H9 (cell line): Measurements from ENCODE around the gene MLNR. TPM values are rescaled to one million over a fixed set of nuclear protein-coding genes. Genes with fewer than 3 reads are reported as not detected.

Experiments used
- DNase-seq: peaks from one replicate; pipeline ENCODE4 v3.0.0-alpha.2; 2017
- H2AFZ ChIP-seq: one replicate; pipeline ENCODE4 v1.6.1; 2013; ENCODE audit warnings: mild to moderate bottlenecking, low read length, control low read depth, moderate library complexity
- H2AK5ac ChIP-seq: 2 replicates; pipeline ENCODE4 v1.6.1; 2013; ENCODE audit warnings: low read length, control low read depth, mixed read lengths; ENCODE audit not compliant: insufficient read length
- H2BK120ac ChIP-seq: one replicate; pipeline ENCODE4 v1.6.1; 2013; ENCODE audit warnings: low read depth, mild to moderate bottlenecking, low read length, control low read depth, inconsistent platforms; ENCODE audit not compliant: poor library complexity, severe bottlenecking
- H2BK12ac ChIP-seq: 2 replicates; pipeline ENCODE4 v1.6.1; 2013; ENCODE audit warnings: low read length, control low read depth, mixed read lengths, low read depth; ENCODE audit not compliant: insufficient read length
- H2BK15ac ChIP-seq: 2 replicates; pipeline ENCODE4 v1.6.1; 2013; ENCODE audit warnings: low read depth, low read length, control low read depth
- H2BK20ac ChIP-seq: one replicate; pipeline ENCODE4 v1.6.1; 2013; ENCODE audit warnings: low read depth, mild to moderate bottlenecking, low read length, control low read depth, inconsistent platforms; ENCODE audit not compliant: poor library complexity, severe bottlenecking
- H2BK5ac ChIP-seq: 2 replicates; pipeline ENCODE4 v1.6.1; 2013; ENCODE audit warnings: low read length, control low read depth, mixed read lengths; ENCODE audit not compliant: insufficient read length
- H3K14ac ChIP-seq: 2 replicates; pipeline ENCODE4 v1.6.1; 2013; ENCODE audit warnings: low read length, control low read depth; ENCODE audit not compliant: insufficient read depth
- H3K18ac ChIP-seq: 2 replicates; pipeline ENCODE4 v1.6.1; 2013; ENCODE audit warnings: low read depth, mild to moderate bottlenecking, mixed read lengths, low read length, control low read depth; ENCODE audit not compliant: insufficient read length
- H3K23ac ChIP-seq: 2 replicates; pipeline ENCODE4 v1.6.1; 2013; ENCODE audit warnings: low read length, control low read depth, mixed read lengths, low read depth; ENCODE audit not compliant: insufficient read length
- H3K23me2 ChIP-seq: 2 replicates; pipeline ENCODE4 v1.6.1; 2013; ENCODE audit warnings: low read depth, mild to moderate bottlenecking, mixed read lengths, low read length, control low read depth; ENCODE audit not compliant: insufficient read length, poor library complexity, severe bottlenecking
- H3K27ac ChIP-seq: 2 replicates; pipeline ENCODE4 v1.5.1; 2013; ENCODE audit warnings: low read length, control low read depth, mixed read lengths, low read depth; ENCODE audit not compliant: insufficient read length
- H3K27me3 ChIP-seq: 2 replicates; pipeline ENCODE4 v1.6.1; 2013; ENCODE audit warnings: low read length, control low read depth, inconsistent platforms; ENCODE audit not compliant: insufficient read depth
- H3K4ac ChIP-seq: 2 replicates; pipeline ENCODE4 v1.6.1; 2013; ENCODE audit warnings: low read depth, mild to moderate bottlenecking, control low read depth, inconsistent platforms, low read length, moderate library complexity
- H3K4me1 ChIP-seq: 2 replicates; pipeline ENCODE4 v1.6.1; 2013; ENCODE audit warnings: low read length, control low read depth, inconsistent platforms; ENCODE audit not compliant: insufficient read depth
- H3K4me2 ChIP-seq: 2 replicates; pipeline ENCODE4 v1.6.1; 2013; ENCODE audit warnings: low read length, control low read depth, mixed read lengths; ENCODE audit not compliant: insufficient read length, insufficient read depth
- H3K56ac ChIP-seq: 2 replicates; pipeline ENCODE4 v1.6.1; 2013; ENCODE audit warnings: low read depth, mild to moderate bottlenecking, mixed read lengths, low read length, control low read depth; ENCODE audit not compliant: insufficient read length
- H3K79me1 ChIP-seq: 2 replicates; pipeline ENCODE4 v1.6.1; 2013; ENCODE audit warnings: low read depth, mild to moderate bottlenecking, moderate library complexity, low read length, control low read depth, inconsistent platforms; ENCODE audit not compliant: insufficient read depth, poor library complexity, severe bottlenecking
- H3K79me2 ChIP-seq: 2 replicates; pipeline ENCODE4 v1.6.1; 2013; ENCODE audit warnings: low read length, control low read depth, inconsistent platforms; ENCODE audit not compliant: insufficient read depth
- H3K9ac ChIP-seq: 2 replicates; pipeline ENCODE4 v1.6.1; 2013; ENCODE audit warnings: low read length, control low read depth, mixed read lengths; ENCODE audit not compliant: insufficient read length; ENCODE audit errors: extremely low read depth
- H3K9me3 ChIP-seq: one replicate; pipeline ENCODE4 v1.6.1; 2013; ENCODE audit warnings: low read depth, low read length, inconsistent platforms; ENCODE audit not compliant: control insufficient read depth
- H3T11ph ChIP-seq: one replicate; pipeline ENCODE4 v1.6.1; 2013; ENCODE audit warnings: mild to moderate bottlenecking, low read length, control low read depth, inconsistent platforms
- H4K20me1 ChIP-seq: one replicate; pipeline ENCODE4 v1.6.1; 2013; ENCODE audit not compliant: control insufficient read depth, insufficient read length, insufficient read depth
- H4K5ac ChIP-seq: 2 replicates; pipeline ENCODE4 v1.6.1; 2013; ENCODE audit warnings: low read depth, mild to moderate bottlenecking, mixed read lengths, low read length, control low read depth; ENCODE audit not compliant: insufficient read length
- H4K8ac ChIP-seq: replicated peaks from 2 replicates; pipeline ENCODE4 v1.6.1; 2013; ENCODE audit warnings: low read length, control low read depth, mixed read lengths, low read depth; ENCODE audit not compliant: insufficient read length
- H4K91ac ChIP-seq: 2 replicates; pipeline ENCODE4 v1.6.1; 2013; ENCODE audit warnings: low read depth, mild to moderate bottlenecking, moderate library complexity, mixed read lengths, low read length, control low read depth; ENCODE audit not compliant: insufficient read length
- H3K27ac Mint-ChIP-seq, 3 experiments: 2 replicates in 2 of 3; 3 replicates in 1 of 3; pipeline ENCODE4 v1.8.0; 2020 to 2021; ENCODE audit warnings: mixed read lengths in 3 of 3, mild to moderate bottlenecking in 1 of 3, moderate library complexity in 1 of 3
- H3K27me3 Mint-ChIP-seq: 2 replicates; pipeline ENCODE4 v1.8.0; 2021; ENCODE audit warnings: low read depth, mild to moderate bottlenecking, moderate library complexity, mixed read lengths
- H3K36me3 Mint-ChIP-seq, 3 experiments: 2 replicates in 2 of 3; 3 replicates in 1 of 3; pipeline ENCODE4 v1.8.0; 2020 to 2021; ENCODE audit warnings: low read depth in 3 of 3, mixed read lengths in 3 of 3; ENCODE audit not compliant: insufficient read depth in 1 of 3
- H3K4me1 Mint-ChIP-seq, 2 experiments: 2 replicates each; pipeline ENCODE4 v1.8.0; 2020; ENCODE audit warnings: mixed read lengths in 2 of 2
- H3K4me3 Mint-ChIP-seq, 2 experiments: 2 replicates in 1 of 2; 3 replicates in 1 of 2; pipeline ENCODE4 v1.8.0; 2020 to 2021; ENCODE audit warnings: mild to moderate bottlenecking in 2 of 2, mixed read lengths in 2 of 2, moderate library complexity in 1 of 2
- H3K9me3 Mint-ChIP-seq, 2 experiments: 2 replicates in 1 of 2; 3 replicates in 1 of 2; pipeline ENCODE4 v1.8.0; 2020; ENCODE audit warnings: mild to moderate bottlenecking in 2 of 2, mixed read lengths in 2 of 2, moderate library complexity in 1 of 2
- CTCF ChIP-seq: fragments of 200-600 bp; sonication (generic); conservative IDR thresholded peaks from 3 replicates; pipeline ENCODE4 v1.8.0; 2021; ENCODE audit warnings: antibody characterized with exemption, mild to moderate bottlenecking
- WGBS: extraction: QIAGEN DNeasy Blood & Tissue Kit; methylation state at CpG from one replicate; pipeline ENCODE4 v1.1.7; 2013; ENCODE audit warnings: missing lambda C conversion rate, low lambda C conversion rate, mixed read lengths; ENCODE audit not compliant: insufficient read length; ENCODE audit errors: extremely low coverage; 5-methylcytosine and 5-hydroxymethylcytosine counted together
- total RNA-seq: library from RNA; stranded (reverse); gene quantifications from 2 replicates; pipeline ENCODE4 v1.2.1, GENCODE V29; 2021

MLNR gene
- total RNA-seq, 1 experiment from 2014 or later = not detected

- Mint-ChIP-seq H3K4me1 (peaks cover 26 to 35% of the 10 kb centered on the region in 2 experiments), H3K4me3 (peak overlapping the region; percentile 52 to 78), H3K36me3 (peaks cover 0 to 5% (median 0%) of the 10 kb centered on the region in 3 experiments; a peak in 3 of 7 replicates), H3K9me3 (peaks cover 0 to 5% of the 10 kb centered on the region in 2 experiments; a peak in 2 of 5 replicates), H3K27ac (no peak overlapping the region), H3K27me3 (peaks cover 90% of the 10 kb centered on the region)
- no peaks in the 10 kb centered on the region for H3K79me1 ChIP-seq
- H3K56ac ChIP-seq = no peak overlapping the region
- no peak overlapping the region for H2BK15ac ChIP-seq
- no peaks in the 10 kb centered on the region for H4K20me1 ChIP-seq
- H3K9me3 ChIP-seq = no peaks in the 10 kb centered on the region
- DNase-seq = peak; percentile 68
- TF ChIP-seq CTCF = no peak
- H2BK5ac ChIP-seq = no peak overlapping the region
- peaks cover 13% of the 10 kb centered on the region for H3K23me2 ChIP-seq
- no peak overlapping the region for H3K18ac ChIP-seq
- H3K9ac ChIP-seq = no peak overlapping the region
- no peak overlapping the region for H3K27ac ChIP-seq
- H4K8ac ChIP-seq = no peak overlapping the region
- no peaks in the 10 kb centered on the region for H3K79me2 ChIP-seq
- H2BK20ac ChIP-seq = no peak overlapping the region
- H2AFZ ChIP-seq = no peak overlapping the region
- H3T11ph ChIP-seq = no peak overlapping the region
- no peak overlapping the region for H2AK5ac ChIP-seq
- peak overlapping the region; percentile 51 for H3K4me2 ChIP-seq
- no peak overlapping the region for H2BK12ac ChIP-seq
- WGBS = no CpG with 5 or more reads among the region's 17 CpGs
- no peak overlapping the region for H3K4ac ChIP-seq
- no peaks in the 10 kb centered on the region; the same call in 1 of the 2 replicates for H3K4me1 ChIP-seq
- no peak overlapping the region for H4K91ac ChIP-seq
- no peak overlapping the region for H2BK120ac ChIP-seq
- no peak overlapping the region for H3K23ac ChIP-seq
- peaks cover 67% of the 10 kb centered on the region for H3K27me3 ChIP-seq
- no peak overlapping the region for H3K14ac ChIP-seq
- H4K5ac ChIP-seq = no peak overlapping the region
Measured at GRCh38 chr13:49219647-49220035, 497 bp upstream of the MLNR start.
